ENCODE results near the gene STK32B.

Gene STK32B

DNA sequence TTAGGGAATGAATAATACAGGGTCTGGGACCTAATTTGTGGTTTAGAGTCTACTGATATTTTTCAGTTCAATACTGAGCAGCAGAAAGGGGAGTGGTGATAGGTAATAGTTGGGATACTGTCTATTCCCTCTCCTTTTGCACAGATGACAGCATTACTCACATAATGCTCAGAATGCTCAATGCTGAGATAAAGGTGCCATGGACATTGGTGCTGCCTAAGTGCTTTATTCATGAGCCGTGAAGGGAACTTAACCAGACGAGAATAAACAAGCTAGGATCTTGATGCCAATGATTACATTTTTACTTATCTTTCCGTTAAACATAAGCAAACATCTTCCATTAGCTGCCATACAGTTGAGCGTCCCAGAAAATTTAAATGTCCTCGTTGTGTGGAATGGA, 75.6 kb downstream of the STK32B start:
- Histone ChIP-seq H3K9ac (ENCODE audit: low read depth, low read length) (no peak overlapping the region), H3K4me1 (ENCODE audit: control insufficient read depth, insufficient read depth, low read length) (no peaks in the 10 kb centered on the region), H3K4me3 (ENCODE audit: low read length) (no peak overlapping the region), H3K36me3 (ENCODE audit: insufficient read depth, low read length) (no peaks in the 10 kb centered on the region), H3K9me3 (replicated peaks; ENCODE audit: low read length) (no peaks in the 10 kb centered on the region), H3K4me2 (ENCODE audit: low read length) (no peak overlapping the region), H3K27me3 (ENCODE audit: control insufficient read depth, insufficient read depth, low read length) (no peaks in the 10 kb centered on the region)

DNA sequence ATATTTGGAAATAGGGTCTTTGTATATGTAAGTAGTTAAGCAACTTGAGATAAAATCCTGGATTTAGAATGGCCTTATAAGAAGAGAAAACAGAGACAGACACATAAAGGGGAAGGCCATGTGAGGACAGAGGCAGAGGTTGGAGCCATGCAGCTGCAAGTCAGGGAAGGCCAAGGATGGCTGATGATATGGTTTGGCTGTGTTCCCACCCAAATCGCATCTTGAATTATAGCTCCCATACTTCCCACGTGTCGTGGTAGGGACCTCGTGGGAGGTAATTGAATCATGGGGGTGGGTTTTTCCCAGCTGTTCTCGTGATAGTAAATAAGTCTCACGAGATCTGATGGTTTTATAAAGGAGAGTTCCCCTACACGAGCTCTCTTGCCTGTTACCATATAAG, 76.3 kb downstream of the STK32B start:
- Histone ChIP-seq H3K4me1 (ENCODE audit: control insufficient read depth, insufficient read depth, low read length) (no peaks in the 10 kb centered on the region), H3K4me3 (ENCODE audit: low read length) (no peak overlapping the region), H3K9ac (ENCODE audit: low read depth, low read length) (no peak overlapping the region), H3K9me3 (replicated peaks; ENCODE audit: low read length) (no peaks in the 10 kb centered on the region), H3K4me2 (ENCODE audit: low read length) (no peak overlapping the region), H3K36me3 (ENCODE audit: insufficient read depth, low read length) (no peaks in the 10 kb centered on the region), H3K27me3 (ENCODE audit: control insufficient read depth, insufficient read depth, low read length) (no peaks in the 10 kb centered on the region)

DNA sequence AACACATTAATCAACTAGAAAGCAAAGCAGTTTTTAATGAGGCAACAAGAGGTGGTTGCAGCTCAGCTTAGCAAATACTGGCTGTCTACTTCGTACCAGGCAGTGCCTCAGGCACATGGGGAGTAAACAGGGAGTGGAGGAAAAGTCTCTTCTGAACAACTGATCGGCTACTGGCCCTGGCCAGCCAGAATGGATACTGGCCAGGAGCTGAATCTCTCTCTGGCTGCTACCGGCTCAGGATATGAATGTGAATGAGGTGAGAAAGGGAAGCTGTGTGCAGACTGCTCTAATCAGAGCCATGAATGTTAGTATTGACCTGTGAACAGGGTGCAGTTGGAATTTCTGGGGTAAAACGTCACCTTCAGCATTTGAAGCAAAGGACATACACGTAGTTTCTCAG, 77.3 kb downstream of the STK32B start:
- no peaks in the 10 kb centered on the region for H3K27me3 ChIP-seq (ENCODE audit: control insufficient read depth, insufficient read depth, low read length)
- no peak overlapping the region for H3K4me3 ChIP-seq (ENCODE audit: low read length)
- H3K4me2 ChIP-seq (ENCODE audit: low read length), result no peak overlapping the region
- H3K4me1 ChIP-seq (ENCODE audit: control insufficient read depth, insufficient read depth, low read length), result no peaks in the 10 kb centered on the region
- H3K9me3 ChIP-seq (replicated peaks; ENCODE audit: low read length), result no peaks in the 10 kb centered on the region
- no peak overlapping the region for H3K9ac ChIP-seq (ENCODE audit: low read depth, low read length)
- no peaks in the 10 kb centered on the region for H3K36me3 ChIP-seq (ENCODE audit: insufficient read depth, low read length)

DNA sequence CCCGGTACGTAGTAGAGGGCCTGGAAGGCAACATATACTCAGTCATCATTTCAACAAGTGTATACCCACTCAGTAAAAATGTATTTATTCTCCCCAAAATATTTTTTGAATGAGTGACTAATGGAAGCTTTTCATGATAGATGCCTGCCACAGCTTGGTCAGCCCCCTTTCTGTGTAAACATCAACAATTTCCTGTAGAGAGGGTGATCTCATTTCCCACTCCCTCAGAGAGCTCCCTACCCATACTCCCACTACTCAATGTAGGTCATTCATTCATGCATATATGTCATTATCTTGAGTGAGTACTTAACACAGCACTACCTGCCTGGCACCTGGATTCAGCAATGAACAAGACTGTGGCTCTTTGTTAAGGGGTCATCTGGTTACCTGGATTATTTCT, 81.9 kb downstream of the STK32B start:
- H3K36me3 ChIP-seq (ENCODE audit: insufficient read depth, low read length), result no peaks in the 10 kb centered on the region
- no peaks in the 10 kb centered on the region for H3K27me3 ChIP-seq (ENCODE audit: control insufficient read depth, insufficient read depth, low read length)
- H3K9me3 ChIP-seq (replicated peaks; ENCODE audit: low read length), result no peaks in the 10 kb centered on the region
- H3K9ac ChIP-seq (ENCODE audit: low read depth, low read length), result no peak overlapping the region
- H3K4me3 ChIP-seq (ENCODE audit: low read length), result no peak overlapping the region
- no peak overlapping the region for H3K4me2 ChIP-seq (ENCODE audit: low read length)
- H3K4me1 ChIP-seq (ENCODE audit: control insufficient read depth, insufficient read depth, low read length), result no peaks in the 10 kb centered on the region

DNA sequence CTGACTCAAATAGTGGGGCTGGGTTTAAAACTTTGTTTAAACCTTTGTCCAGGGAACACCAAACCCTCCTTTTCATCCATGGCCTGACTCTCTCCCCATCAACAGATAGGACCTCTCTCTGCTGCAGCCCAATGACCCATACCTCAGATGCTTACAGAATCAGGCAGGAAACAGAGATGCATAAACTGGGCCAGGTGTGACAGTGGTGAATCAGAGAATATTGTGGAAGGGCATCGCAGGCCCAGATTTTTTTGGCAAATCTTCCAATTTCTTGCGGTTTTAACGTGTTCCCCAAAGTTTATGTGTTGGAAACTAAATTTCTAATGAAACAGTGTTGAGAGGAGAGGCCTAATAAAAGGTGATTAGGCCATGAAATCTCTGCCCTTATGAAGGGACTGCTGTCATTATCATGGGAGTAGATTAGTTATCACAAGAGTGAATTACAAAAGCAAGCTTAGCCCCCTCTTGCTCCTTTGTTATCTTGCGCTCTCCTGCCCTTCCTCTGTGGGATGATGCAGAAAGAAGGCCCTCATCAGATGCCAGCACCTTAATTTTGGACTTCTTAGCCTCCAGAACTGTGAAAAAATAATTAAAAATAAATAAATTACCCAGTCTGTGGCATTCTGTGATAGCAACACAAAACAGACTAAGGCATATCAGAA, 82.8 kb downstream of the STK32B start:
- Histone ChIP-seq H3K4me2 (ENCODE audit: low read length) (no peak overlapping the region), H3K4me1 (ENCODE audit: control insufficient read depth, insufficient read depth, low read length) (no peaks in the 10 kb centered on the region), H3K4me3 (ENCODE audit: low read length) (no peak overlapping the region), H3K9ac (ENCODE audit: low read depth, low read length) (no peak overlapping the region), H3K36me3 (ENCODE audit: insufficient read depth, low read length) (no peaks in the 10 kb centered on the region), H3K9me3 (replicated peaks; ENCODE audit: low read length) (no peaks in the 10 kb centered on the region), H3K27me3 (ENCODE audit: control insufficient read depth, insufficient read depth, low read length) (no peaks in the 10 kb centered on the region)

DNA sequence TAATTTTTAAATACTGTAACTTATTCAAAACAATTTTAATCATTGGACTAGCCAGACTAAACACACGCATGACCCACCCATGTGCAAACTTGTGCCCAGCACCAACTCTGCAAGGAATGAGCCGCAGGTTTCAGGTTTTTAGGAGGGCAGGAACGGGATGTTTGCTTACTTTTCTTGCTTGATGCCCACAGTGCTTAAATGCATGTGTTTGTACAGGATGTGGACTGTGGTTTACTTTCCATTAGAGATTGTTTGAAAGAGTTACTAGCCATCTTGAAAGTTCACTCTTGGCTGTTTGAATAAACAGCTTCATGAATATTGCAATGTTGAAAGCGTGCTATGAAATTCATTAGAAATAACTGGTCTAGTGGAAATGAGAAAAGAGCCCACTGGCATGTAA, 83.3 kb downstream of the STK32B start:
- Histone ChIP-seq H3K4me1 (ENCODE audit: control insufficient read depth, insufficient read depth, low read length) (no peaks in the 10 kb centered on the region), H3K27me3 (ENCODE audit: control insufficient read depth, insufficient read depth, low read length) (no peaks in the 10 kb centered on the region)

DNA sequence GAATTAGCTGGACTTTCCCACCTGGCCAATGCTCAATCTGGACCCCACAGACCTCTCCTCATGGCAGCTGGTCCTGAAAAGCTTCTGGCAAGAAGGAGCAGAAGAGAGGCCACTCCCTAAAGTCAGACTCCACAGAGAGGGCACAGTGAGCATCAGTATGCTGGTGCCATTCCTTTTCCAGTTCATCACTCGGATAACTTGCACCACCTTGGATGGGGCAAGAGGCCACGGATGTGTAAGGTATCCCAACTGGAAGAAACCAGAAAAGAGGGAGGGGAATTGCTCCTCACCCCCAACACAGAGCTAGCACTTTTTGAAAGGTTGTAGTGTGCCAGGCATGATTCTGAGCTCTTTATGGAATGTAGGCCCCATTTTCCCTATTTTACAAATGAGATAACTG, 85.9 kb downstream of the STK32B start:
- Histone ChIP-seq H3K4me3 (ENCODE audit: low read length) (no peak overlapping the region), H3K4me1 (ENCODE audit: control insufficient read depth, insufficient read depth, low read length) (no peaks in the 10 kb centered on the region), H3K9ac (ENCODE audit: low read depth, low read length) (no peak overlapping the region), H3K27me3 (ENCODE audit: control insufficient read depth, insufficient read depth, low read length) (no peaks in the 10 kb centered on the region), H3K9me3 (replicated peaks; ENCODE audit: low read length) (no peaks in the 10 kb centered on the region), H3K36me3 (ENCODE audit: insufficient read depth, low read length) (no peaks in the 10 kb centered on the region), H3K4me2 (ENCODE audit: low read length) (no peak overlapping the region)

More for the DNA sequence above, 83.3 kb downstream of the STK32B start:
- Histone ChIP-seq H3K36me3 (ENCODE audit: insufficient read depth, low read length) (no peaks in the 10 kb centered on the region), H3K4me3 (ENCODE audit: low read length) (no peak overlapping the region), H3K4me2 (ENCODE audit: low read length) (no peak overlapping the region), H3K9me3 (replicated peaks; ENCODE audit: low read length) (no peaks in the 10 kb centered on the region), H3K9ac (ENCODE audit: low read depth, low read length) (no peak overlapping the region)

DNA sequence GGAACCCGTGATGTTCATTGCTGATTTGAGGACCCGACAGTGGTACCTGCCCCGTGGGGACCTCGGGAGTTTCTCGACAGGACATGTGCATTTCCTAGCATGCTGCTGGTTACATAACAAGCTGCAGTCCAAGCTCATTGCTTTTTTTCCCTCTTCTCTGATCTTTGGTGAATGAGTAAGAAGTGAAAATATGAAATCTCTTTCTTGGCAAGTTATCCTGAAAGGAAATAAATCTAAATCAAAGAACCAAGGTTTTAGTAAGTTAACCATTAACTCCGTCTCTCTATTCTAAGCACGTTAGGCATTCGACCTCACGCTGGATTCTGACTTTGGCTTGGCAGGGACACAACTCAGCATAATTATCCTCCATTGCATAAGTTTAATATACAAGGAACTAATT, 86.6 kb downstream of the STK32B start:
- Histone ChIP-seq H3K4me3 (ENCODE audit: low read length) (no peak overlapping the region), H3K9ac (ENCODE audit: low read depth, low read length) (no peak overlapping the region), H3K4me1 (ENCODE audit: control insufficient read depth, insufficient read depth, low read length) (no peaks in the 10 kb centered on the region), H3K9me3 (replicated peaks; ENCODE audit: low read length) (no peaks in the 10 kb centered on the region), H3K27me3 (ENCODE audit: control insufficient read depth, insufficient read depth, low read length) (no peaks in the 10 kb centered on the region), H3K36me3 (ENCODE audit: insufficient read depth, low read length) (no peaks in the 10 kb centered on the region), H3K4me2 (ENCODE audit: low read length) (no peak overlapping the region)

DNA sequence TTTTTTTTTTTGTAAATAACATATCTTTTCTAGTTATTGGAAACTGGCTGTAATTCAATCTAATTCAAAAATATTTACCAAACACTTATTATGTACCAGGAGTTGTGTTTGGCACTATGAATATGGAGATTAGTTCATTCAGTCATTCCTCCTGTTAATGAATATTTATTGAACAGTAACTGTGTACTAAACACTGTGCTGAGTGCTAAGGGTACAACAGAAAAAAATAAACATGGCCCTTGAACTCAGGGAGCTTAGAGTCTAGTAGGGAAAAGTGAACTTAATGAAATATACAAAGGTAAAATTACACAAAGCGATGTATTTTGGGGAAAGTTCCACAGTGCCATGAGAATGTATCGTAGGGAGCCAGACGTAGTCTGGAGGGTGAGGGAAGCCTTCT, 87.1 kb downstream of the STK32B start:
- no peak overlapping the region for H3K9ac ChIP-seq (ENCODE audit: low read depth, low read length)
- H3K36me3 ChIP-seq (ENCODE audit: insufficient read depth, low read length), result no peaks in the 10 kb centered on the region
- H3K27me3 ChIP-seq (ENCODE audit: control insufficient read depth, insufficient read depth, low read length), result no peaks in the 10 kb centered on the region
- H3K4me2 ChIP-seq (ENCODE audit: low read length), result no peak overlapping the region
- no peak overlapping the region for H3K4me3 ChIP-seq (ENCODE audit: low read length)
- no peaks in the 10 kb centered on the region for H3K4me1 ChIP-seq (ENCODE audit: control insufficient read depth, insufficient read depth, low read length)
- no peaks in the 10 kb centered on the region for H3K9me3 ChIP-seq (replicated peaks; ENCODE audit: low read length)

DNA sequence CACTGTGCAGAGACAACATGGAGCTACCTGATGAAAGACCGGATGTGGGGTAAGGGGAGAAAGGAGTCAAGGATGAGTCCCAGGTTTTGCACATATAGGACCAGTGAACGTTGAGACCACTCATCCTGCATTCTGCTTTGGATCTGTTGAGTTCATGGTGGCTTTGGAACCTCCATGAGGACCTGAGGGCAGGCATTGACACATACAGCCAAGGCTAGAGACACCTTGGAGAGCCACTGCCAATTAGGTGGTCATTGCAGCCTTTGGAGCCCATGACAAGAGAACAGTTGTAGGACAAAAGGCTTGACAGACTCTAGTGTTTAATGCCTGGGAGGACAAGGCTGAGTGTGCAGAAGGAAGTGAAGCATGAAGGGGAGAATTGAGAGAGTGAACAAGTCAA, 87.9 kb downstream of the STK32B start:
- Histone ChIP-seq H3K27me3 (ENCODE audit: control insufficient read depth, insufficient read depth, low read length) (no peaks in the 10 kb centered on the region), H3K9ac (ENCODE audit: low read depth, low read length) (no peak overlapping the region), H3K36me3 (ENCODE audit: insufficient read depth, low read length) (no peaks in the 10 kb centered on the region), H3K9me3 (replicated peaks; ENCODE audit: low read length) (no peaks in the 10 kb centered on the region), H3K4me3 (ENCODE audit: low read length) (no peak overlapping the region), H3K4me2 (ENCODE audit: low read length) (no peak overlapping the region), H3K4me1 (ENCODE audit: control insufficient read depth, insufficient read depth, low read length) (no peaks in the 10 kb centered on the region)

DNA sequence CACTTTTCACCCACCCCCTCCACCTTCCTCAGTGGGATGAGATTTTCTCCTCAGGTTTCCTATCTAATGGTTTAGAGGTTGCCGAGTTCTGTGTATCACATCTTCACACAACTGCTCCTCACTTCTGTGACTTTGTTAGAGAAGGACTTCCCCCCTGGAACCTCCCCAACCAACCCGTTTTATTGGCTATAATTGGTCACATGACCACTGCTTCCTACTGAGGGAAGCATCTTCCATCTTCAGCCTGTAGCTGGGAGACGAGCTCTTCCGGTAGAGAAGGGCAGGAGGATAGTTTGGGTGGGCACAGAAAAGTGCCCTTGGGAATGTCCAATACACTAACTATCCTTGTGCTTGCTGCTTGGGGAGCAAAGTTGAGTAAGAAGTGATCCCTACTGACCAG, 90.5 kb downstream of the STK32B start:
- H3K27me3 ChIP-seq (ENCODE audit: control insufficient read depth, insufficient read depth, low read length), result no peaks in the 10 kb centered on the region

DNA sequence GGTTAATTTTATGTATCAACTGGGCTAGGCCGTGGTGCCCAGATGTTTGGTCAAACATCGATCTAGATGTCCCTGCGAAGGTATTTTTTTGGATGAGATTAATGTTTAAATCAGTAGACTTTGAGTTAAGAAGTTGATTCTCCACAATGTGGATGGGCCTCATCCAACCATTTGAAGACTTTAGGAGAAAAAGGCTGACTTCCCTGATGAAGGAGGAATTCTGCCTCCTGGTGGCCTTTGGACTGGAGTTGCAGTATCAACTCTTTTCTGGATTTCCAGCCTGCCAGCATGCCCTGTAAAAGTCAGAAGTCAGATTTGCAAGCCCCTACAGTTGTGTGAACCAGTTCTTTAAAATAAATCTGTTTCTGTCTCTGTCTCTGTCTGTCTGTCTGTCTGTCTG, 91.4 kb downstream of the STK32B start:
- Histone ChIP-seq H3K27me3 (ENCODE audit: control insufficient read depth, insufficient read depth, low read length) (no peaks in the 10 kb centered on the region), H3K9me3 (replicated peaks; ENCODE audit: low read length) (no peaks in the 10 kb centered on the region), H3K36me3 (ENCODE audit: insufficient read depth, low read length) (no peaks in the 10 kb centered on the region), H3K4me1 (ENCODE audit: control insufficient read depth, insufficient read depth, low read length) (no peaks in the 10 kb centered on the region), H3K4me2 (ENCODE audit: low read length) (no peak overlapping the region), H3K9ac (ENCODE audit: low read depth, low read length) (no peak overlapping the region), H3K4me3 (ENCODE audit: low read length) (no peak overlapping the region)

More for the DNA sequence above, 90.5 kb downstream of the STK32B start:
- Histone ChIP-seq H3K4me1 (ENCODE audit: control insufficient read depth, insufficient read depth, low read length) (no peaks in the 10 kb centered on the region), H3K9ac (ENCODE audit: low read depth, low read length) (no peak overlapping the region), H3K4me3 (ENCODE audit: low read length) (no peak overlapping the region), H3K36me3 (ENCODE audit: insufficient read depth, low read length) (no peaks in the 10 kb centered on the region), H3K4me2 (ENCODE audit: low read length) (no peak overlapping the region), H3K9me3 (replicated peaks; ENCODE audit: low read length) (no peaks in the 10 kb centered on the region)
